HG02840 (cell line): ENCODE measurements around the gene RGSL1.

Experiments
- ATAC-seq: cut with Tn5 transposase; IDR thresholded peaks from one replicate; pipeline ENCODE4 v1.9.1; 2021; ENCODE audit warnings: mild to moderate bottlenecking, moderate library complexity, moderate number of reproducible peaks; ENCODE audit not compliant: unreplicated experiment, low FRiP score

Gene RGSL1

GRCh38 chr1:182608845-182609610, 159.1 kb downstream of the RGSL1 start:
- ATAC-seq, result no peak
